Mucosa of rectum (tissue), 2 donors: ENCODE data around the gene NFIX.
A peak's percentile ranks its signal among the peaks of the same experiment; 100 is the strongest.

Source experiments
- H3K27ac ChIP-seq, 2 donors: one replicate each; pipeline ENCODE4 v1.7.0; 2013; ENCODE audit warnings: inconsistent platforms in 2 of 2, low read depth in 2 of 2, low read length in 2 of 2
- H3K27me3 ChIP-seq, 2 donors: one replicate each; pipeline ENCODE4 v1.7.0; 2013; ENCODE audit warnings: low read length in 2 of 2; ENCODE audit not compliant: control insufficient read depth in 2 of 2, insufficient read depth in 2 of 2
- H3K36me3 ChIP-seq, 2 donors: one replicate each; pipeline ENCODE4 v1.7.0; 2013; ENCODE audit warnings: low read length in 2 of 2; ENCODE audit not compliant: control insufficient read depth in 2 of 2, insufficient read depth in 2 of 2
- H3K4me1 ChIP-seq, 2 donors: one replicate each; pipeline ENCODE4 v1.7.0; 2013; ENCODE audit warnings: low read length in 2 of 2, mild to moderate bottlenecking in 1 of 2; ENCODE audit not compliant: control insufficient read depth in 2 of 2, insufficient read depth in 2 of 2
- H3K4me3 ChIP-seq, 2 donors: one replicate each; pipeline ENCODE4 v1.7.0; 2013; ENCODE audit warnings: low read length in 2 of 2
- H3K9ac ChIP-seq, 2 donors: one replicate each; pipeline ENCODE4 v1.7.0; 2013; ENCODE audit warnings: low read length in 2 of 2, low read depth in 1 of 2, mild to moderate bottlenecking in 1 of 2
- H3K9me3 ChIP-seq, 2 donors: one replicate each; pipeline ENCODE4 v1.7.0; 2013; ENCODE audit warnings: low read length in 2 of 2; ENCODE audit not compliant: control insufficient read depth in 2 of 2
- donor health status: healthy.
- donor health status: Normal muscosa, but diverticular disease.

Gene NFIX

GRCh38 chr19:13008926-13009787 is 13.9 kb downstream of the NFIX start:
- Histone ChIP-seq H3K4me1 (peaks cover 28 to 31% of the 10 kb centered on the region in 2 donors), H3K36me3 (no peaks in the 10 kb centered on the region), H3K9me3 (no peaks in the 10 kb centered on the region), H3K27ac (no peak overlapping the region), H3K9ac (no peak overlapping the region), H3K4me3 (no peak overlapping the region), H3K27me3 (no peaks in the 10 kb centered on the region)

GRCh38 chr19:13010038-13010991 is 15.0 kb downstream of the NFIX start:
- Histone ChIP-seq H3K36me3 (no peaks in the 10 kb centered on the region), H3K27me3 (peaks cover 0 to 2% of the 10 kb centered on the region in 2 donors), H3K4me1 (peaks cover 26 to 30% of the 10 kb centered on the region in 2 donors), H3K9me3 (no peaks in the 10 kb centered on the region), H3K4me3 (no peak overlapping the region), H3K9ac (no peak overlapping the region), H3K27ac (peak overlapping the region in 1 of 2 donors; percentile 16)

- Histone ChIP-seq H3K9me3 (no peaks in the 10 kb centered on the region), H3K27ac (no peak overlapping the region), H3K4me1 (peaks cover 34 to 35% of the 10 kb centered on the region in 2 donors), H3K27me3 (peaks cover 0 to 2% of the 10 kb centered on the region in 2 donors), H3K9ac (no peak overlapping the region), H3K36me3 (no peaks in the 10 kb centered on the region), H3K4me3 (no peak overlapping the region)
Observed at GRCh38 chr19:13010992-13011652, 15.8 kb downstream of the NFIX start.

- H3K4me1 ChIP-seq = peaks cover 32 to 37% of the 10 kb centered on the region in 2 donors
- H3K27me3 ChIP-seq = peaks cover 0 to 2% of the 10 kb centered on the region in 2 donors
- no peak overlapping the region for H3K9ac ChIP-seq
- H3K9me3 ChIP-seq = no peaks in the 10 kb centered on the region
- H3K36me3 ChIP-seq = no peaks in the 10 kb centered on the region
- H3K4me3 ChIP-seq = no peak overlapping the region
- peak overlapping the region in 1 of 2 donors; percentile 69 for H3K27ac ChIP-seq
Observed at GRCh38 chr19:13011653-13012389, 16.5 kb downstream of the NFIX start.

- Histone ChIP-seq H3K4me3 (peak overlapping the region in 1 of 2 donors; percentile 52), H3K9ac (peak overlapping the region; percentile 41 to 54), H3K27ac (peak overlapping the region; percentile 69 to 72), H3K4me1 (peaks cover 30 to 34% of the 10 kb centered on the region in 2 donors), H3K36me3 (no peaks in the 10 kb centered on the region), H3K9me3 (no peaks in the 10 kb centered on the region), H3K27me3 (peaks cover 0 to 2% of the 10 kb centered on the region in 2 donors)
Observed at GRCh38 chr19:13012390-13012689, 17.1 kb downstream of the NFIX start.

- Histone ChIP-seq H3K4me1 (peaks cover 24 to 30% of the 10 kb centered on the region in 2 donors), H3K27me3 (peaks cover 0 to 2% of the 10 kb centered on the region in 2 donors), H3K36me3 (no peaks in the 10 kb centered on the region), H3K27ac (peak overlapping the region; percentile 69 to 72), H3K9me3 (no peaks in the 10 kb centered on the region), H3K4me3 (peak overlapping the region; percentile 52 to 56), H3K9ac (peak overlapping the region; percentile 56 to 68)
Observed at GRCh38 chr19:13012690-13013608, 17.7 kb downstream of the NFIX start.

GRCh38 chr19:13013649-13014048 is 18.4 kb downstream of the NFIX start:
- Histone ChIP-seq H3K27ac (peak overlapping the region; percentile 69 to 72), H3K27me3 (peaks cover 0 to 2% of the 10 kb centered on the region in 2 donors), H3K9me3 (no peaks in the 10 kb centered on the region), H3K36me3 (no peaks in the 10 kb centered on the region), H3K4me1 (peaks cover 18 to 28% of the 10 kb centered on the region in 2 donors), H3K9ac (peak overlapping the region; percentile 54 to 68), H3K4me3 (peak overlapping the region in 1 of 2 donors; percentile 50)

- H3K27me3 ChIP-seq = peaks cover 0 to 2% of the 10 kb centered on the region in 2 donors
Observed at GRCh38 chr19:13014101-13014920, 19.0 kb downstream of the NFIX start.

More at GRCh38 chr19:13014101-13014920, 19.0 kb downstream of the NFIX start:
- Histone ChIP-seq H3K36me3 (no peaks in the 10 kb centered on the region), H3K4me1 (peaks cover 18 to 28% of the 10 kb centered on the region in 2 donors), H3K27ac (peak overlapping the region; percentile 69 to 72), H3K4me3 (peak overlapping the region in 1 of 2 donors; percentile 50), H3K9ac (peak overlapping the region; percentile 24 to 54), H3K9me3 (no peaks in the 10 kb centered on the region)
